Thyroid gland (tissue), 4 donors: ENCODE results near the gene USP36. TPM values are rescaled to one million over a fixed set of nuclear protein-coding genes. Genes with fewer than 3 reads are reported as not detected.
"Not testable (repeated sequence)": the region's sequence is repeated elsewhere in the genome, so short reads cannot be mapped to it uniquely, and the experiment has no call there.

ENCODE experiments used
- DNase-seq, 2 donors: peaks; one replicate each; pipeline ENCODE4 v3.0.0-alpha.2; 2019
- H3K27ac ChIP-seq, 3 donors: fragments of 200-600 bp; sonication (generic); 1 replicate in 2 of 3; 2 replicates in 1 of 3; pipeline ENCODE4 v1.5.1; 2016 to 2019; ENCODE audit warnings: mild to moderate bottlenecking in 1 of 3, moderate library complexity in 1 of 3
- H3K27me3 ChIP-seq: fragments of 200-600 bp; sonication (generic); one replicate; pipeline ENCODE4 v1.5.1; 2019
- H3K36me3 ChIP-seq, 2 donors: fragments of 200-600 bp; sonication (generic); one replicate each; pipeline ENCODE4 v1.5.1; 2016 to 2019
- H3K4me1 ChIP-seq, 2 donors: fragments of 200-600 bp; sonication (generic); one replicate each; pipeline ENCODE4 v1.5.1; 2017 to 2019
- H3K4me3 ChIP-seq, 3 donors: fragments of 200-600 bp; sonication (generic); replicated peaks in 1 of 3; 1 replicate in 2 of 3; 2 replicates in 1 of 3; pipeline ENCODE4 v1.5.1; 2016; ENCODE audit warnings: mild to moderate bottlenecking in 1 of 3
- H3K9me3 ChIP-seq: fragments of 200-600 bp; sonication (generic); one replicate; pipeline ENCODE4 v1.5.1; 2017
- POLR2A ChIP-seq, 2 donors: fragments of 450-650 bp; IDR thresholded peaks; one replicate each; pipeline ENCODE4 v1.6.1; 2017; ENCODE audit warnings: antibody characterized with exemption in 2 of 2, mild to moderate bottlenecking in 2 of 2, moderate library complexity in 1 of 2
- WGBS, 2 donors: methylation state at CpG; one replicate each; pipeline ENCODE4 v1.1.5; 2017; 5-methylcytosine and 5-hydroxymethylcytosine counted together
- intact Hi-C: fragments of 100-400 bp; cut with DNase I; formaldehyde crosslinking; loops from one replicate; pipeline ENCODE4 v1.15.1; 2023
- total RNA-seq, 4 donors: library from RNA; depleted of rRNA; stranded (reverse); fragments of >200 nt; gene quantifications; one replicate each; pipeline ENCODE4 v1.2.3, GENCODE V29; 2016
- TF ChIP-seq, protein P1 (sequence below), 6 experiments: fragments of 200-600 bp in 3 of 6; fragments of 450-650 bp in 3 of 6; sonication (generic) in 3 of 6; IDR thresholded peaks; one replicate each; pipeline ENCODE4 v1.5.1; 2016 to 2019; ENCODE audit warnings: antibody characterized with exemption in 6 of 6, mild to moderate bottlenecking in 2 of 6, inconsistent platforms in 1 of 6, moderate library complexity in 1 of 6

The USP36 gene
- total RNA-seq, 4 donors from 2014 or later, result 33.9 to 61.5 (median 46.6) TPM

DNA sequence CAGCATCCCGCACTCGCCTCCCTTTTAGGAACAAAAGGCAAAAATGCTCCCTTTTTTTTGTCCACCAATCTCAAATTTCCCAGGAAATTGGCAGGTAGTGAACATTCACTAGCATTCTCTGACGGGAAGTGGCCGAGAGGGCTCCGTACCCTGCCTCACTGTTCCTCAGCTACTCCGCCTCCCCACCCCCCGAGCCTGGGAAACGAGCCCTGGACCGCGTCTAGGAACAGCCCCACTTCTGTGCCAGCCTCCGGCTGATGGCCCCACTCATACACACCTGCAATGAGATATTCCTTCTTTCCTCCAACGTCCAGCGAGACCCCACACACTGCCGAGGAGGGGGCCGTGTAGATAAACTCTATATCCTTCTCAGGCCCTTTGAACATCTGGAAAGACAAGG lies 30.0 kb upstream of the USP36 start:
- no peak for DNase-seq
- Histone ChIP-seq H3K27me3 (no peaks in the 10 kb centered on the region), H3K9me3 (no peaks in the 10 kb centered on the region), H3K36me3 (no peaks in the 10 kb centered on the region), H3K4me1 (peaks cover 0 to 5% of the 10 kb centered on the region in 2 donors), H3K4me3 (no peak overlapping the region), H3K27ac (no peak overlapping the region)
- intact Hi-C loops, result no loop called here
- TF ChIP-seq, protein P1, sequence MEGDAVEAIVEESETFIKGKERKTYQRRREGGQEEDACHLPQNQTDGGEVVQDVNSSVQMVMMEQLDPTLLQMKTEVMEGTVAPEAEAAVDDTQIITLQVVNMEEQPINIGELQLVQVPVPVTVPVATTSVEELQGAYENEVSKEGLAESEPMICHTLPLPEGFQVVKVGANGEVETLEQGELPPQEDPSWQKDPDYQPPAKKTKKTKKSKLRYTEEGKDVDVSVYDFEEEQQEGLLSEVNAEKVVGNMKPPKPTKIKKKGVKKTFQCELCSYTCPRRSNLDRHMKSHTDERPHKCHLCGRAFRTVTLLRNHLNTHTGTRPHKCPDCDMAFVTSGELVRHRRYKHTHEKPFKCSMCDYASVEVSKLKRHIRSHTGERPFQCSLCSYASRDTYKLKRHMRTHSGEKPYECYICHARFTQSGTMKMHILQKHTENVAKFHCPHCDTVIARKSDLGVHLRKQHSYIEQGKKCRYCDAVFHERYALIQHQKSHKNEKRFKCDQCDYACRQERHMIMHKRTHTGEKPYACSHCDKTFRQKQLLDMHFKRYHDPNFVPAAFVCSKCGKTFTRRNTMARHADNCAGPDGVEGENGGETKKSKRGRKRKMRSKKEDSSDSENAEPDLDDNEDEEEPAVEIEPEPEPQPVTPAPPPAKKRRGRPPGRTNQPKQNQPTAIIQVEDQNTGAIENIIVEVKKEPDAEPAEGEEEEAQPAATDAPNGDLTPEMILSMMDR (IDR thresholded peaks at IDR 0.05), result no peak
- no peak for TF ChIP-seq POLR2A (IDR thresholded peaks at IDR 0.05)
- 86% methylated on average over 15 of the region's 15 CpGs for WGBS, 2 donors

DNA sequence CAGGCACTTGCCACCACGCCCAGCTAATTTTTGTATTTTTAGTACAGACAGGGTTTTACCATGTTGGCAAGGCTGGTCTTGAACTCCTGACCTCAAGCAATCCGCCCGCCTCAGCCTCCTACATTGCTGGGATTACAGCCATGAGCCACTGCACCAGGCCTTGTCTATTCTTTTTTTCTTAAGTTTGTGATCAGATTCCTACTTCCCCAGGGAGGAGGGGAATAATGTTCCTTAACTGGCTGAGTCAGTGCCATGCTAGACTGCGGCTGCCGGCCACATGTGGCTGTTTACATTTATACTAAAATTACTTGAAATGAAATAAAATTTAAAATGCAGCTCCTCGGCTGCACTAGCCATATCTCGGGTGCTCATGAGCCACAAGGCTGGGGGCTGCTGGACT lies 27.8 kb upstream of the USP36 start:
- Histone ChIP-seq H3K36me3 (no peaks in the 10 kb centered on the region), H3K4me3 (no peak overlapping the region), H3K27ac (no peak overlapping the region), H3K4me1 (no peaks in the 10 kb centered on the region), H3K9me3 (no peaks in the 10 kb centered on the region), H3K27me3 (no peaks in the 10 kb centered on the region)
- DNase-seq, result no peak
- intact Hi-C loops, result no loop called here
- 78 to 86% methylated on average over 7 of the region's 7 CpGs for WGBS, 2 donors
- TF ChIP-seq, protein P1 (IDR thresholded peaks at IDR 0.05), result no peak
- TF ChIP-seq POLR2A (IDR thresholded peaks at IDR 0.05), result no peak

DNA sequence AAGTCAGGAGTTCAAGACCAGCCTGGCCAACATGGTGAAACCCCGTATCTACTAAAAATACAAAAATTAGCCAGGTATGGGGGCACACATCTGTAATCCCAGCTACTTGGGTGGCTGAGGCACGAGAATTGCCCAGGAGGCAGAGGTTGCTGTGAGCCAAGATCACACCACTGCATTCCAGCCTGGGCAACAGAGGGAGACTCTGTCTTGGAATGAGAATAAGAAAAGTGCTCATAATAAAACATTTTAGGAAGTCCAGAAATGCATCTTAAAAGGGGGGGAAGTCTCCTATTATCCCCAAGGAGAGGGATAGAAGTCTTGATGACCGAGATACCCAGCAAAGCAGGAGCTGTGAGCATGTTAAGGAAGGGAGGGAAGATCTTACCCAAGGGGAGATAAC lies 26.4 kb upstream of the USP36 start:
- intact Hi-C loops, result loop anchor here (2.0 kb wide), 1 partner anchor 104 kb away; no protein-coding TSS in a partner anchor

DNA sequence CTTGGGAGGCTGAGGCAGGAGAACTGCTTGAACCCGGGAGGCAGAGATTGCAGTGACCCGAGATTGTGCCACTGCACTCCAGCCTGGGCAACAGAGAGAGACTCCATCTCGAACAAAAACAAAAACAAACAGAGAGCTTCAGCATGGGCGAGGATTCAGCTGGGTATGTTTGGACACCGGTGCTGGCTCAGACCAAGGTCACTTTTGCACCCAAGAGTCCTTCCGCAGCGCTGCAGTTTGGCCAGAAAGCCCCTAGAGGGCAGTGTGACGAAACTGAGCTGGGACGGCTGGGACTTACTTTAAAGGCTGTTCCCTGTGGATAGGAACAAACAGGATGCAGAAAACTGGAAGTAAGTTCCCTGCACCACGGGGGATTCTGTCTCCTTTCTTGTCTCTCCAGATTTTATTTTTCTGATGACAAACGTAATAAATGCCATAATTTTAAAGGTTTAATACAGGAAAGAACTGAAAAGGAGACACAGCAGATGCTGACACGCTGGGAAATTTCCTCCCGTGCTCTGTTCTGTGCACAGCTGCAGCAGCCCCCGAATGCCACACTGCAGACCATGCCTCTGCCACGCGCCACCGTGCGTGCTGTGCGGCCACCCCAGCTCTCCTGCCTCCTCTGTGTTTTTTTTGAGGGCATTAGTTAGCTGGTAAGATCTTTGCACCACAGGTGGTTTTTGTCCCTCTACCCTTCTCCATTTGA lies 25.2 kb upstream of the USP36 start:
- TF ChIP-seq, protein P1 (IDR thresholded peaks at IDR 0.05), result peak; percentile 81 to 91 (median 88)
- TF ChIP-seq POLR2A (IDR thresholded peaks at IDR 0.05), result no peak
- H3K36me3 ChIP-seq, result no peaks in the 10 kb centered on the region
- 28 to 31% methylated on average over 19 of the region's 19 CpGs for WGBS, 2 donors
- DNase-seq, result peak; percentile 72 to 85
- H3K4me1 ChIP-seq, result no peaks in the 10 kb centered on the region
- no peak overlapping the region for H3K4me3 ChIP-seq
- H3K27me3 ChIP-seq, result no peaks in the 10 kb centered on the region
- no peaks in the 10 kb centered on the region for H3K9me3 ChIP-seq
- no peak overlapping the region for H3K27ac ChIP-seq
- intact Hi-C loops, result loop anchor here (2.0 kb wide), 1 partner anchor 105 kb away; no protein-coding TSS in a partner anchor

More for the DNA sequence above, 26.4 kb upstream of the USP36 start:
- DNase-seq, H3K36me3 ChIP-seq, H3K27me3 ChIP-seq, H3K27ac ChIP-seq, H3K4me3 ChIP-seq, H3K9me3 ChIP-seq, H3K4me1 ChIP-seq: not testable (repeated sequence)
- WGBS, 2 donors, result 85 to 91% methylated on average over 3 of the region's 3 CpGs

DNA sequence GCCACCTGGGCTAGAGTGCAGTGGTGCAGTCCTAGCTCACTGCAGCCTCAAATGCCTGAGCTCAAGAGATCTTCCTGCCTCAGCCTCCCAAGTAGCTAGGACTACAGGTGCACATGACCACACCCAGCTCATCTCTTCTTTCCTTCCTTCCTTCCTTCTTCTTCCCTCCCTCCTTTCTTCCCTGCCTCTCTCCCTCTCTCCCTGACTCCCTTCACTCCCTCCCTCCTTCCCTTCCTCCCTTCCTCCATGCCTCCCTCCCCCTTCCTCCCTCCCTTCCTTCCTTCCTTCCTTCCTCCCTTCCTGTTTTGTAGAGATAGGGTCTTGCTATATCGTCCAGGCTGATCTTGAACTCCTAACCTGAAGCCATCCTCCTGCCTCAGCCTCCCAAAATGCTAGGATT lies 23.5 kb upstream of the USP36 start:
- Histone ChIP-seq H3K9me3 (no peaks in the 10 kb centered on the region), H3K27ac (no peak overlapping the region), H3K27me3 (no peaks in the 10 kb centered on the region), H3K36me3 (no peaks in the 10 kb centered on the region), H3K4me1 (no peaks in the 10 kb centered on the region), H3K4me3 (no peak overlapping the region)
- intact Hi-C loops, result no loop called here
- TF ChIP-seq, protein P1 (IDR thresholded peaks at IDR 0.05), result no peak
- TF ChIP-seq POLR2A (IDR thresholded peaks at IDR 0.05), result no peak
- no peak for DNase-seq
- 77 to 80% methylated on average over 1 of the region's 1 CpG for WGBS, 2 donors
